ENCODE measurements around the gene AVPR1B. TPM values are rescaled to one million over a fixed set of nuclear protein-coding genes. Genes with fewer than 3 reads are reported as not detected.
A peak's percentile ranks its signal among the peaks of the same experiment; 100 is the strongest.

The AVPR1B gene, protein sequence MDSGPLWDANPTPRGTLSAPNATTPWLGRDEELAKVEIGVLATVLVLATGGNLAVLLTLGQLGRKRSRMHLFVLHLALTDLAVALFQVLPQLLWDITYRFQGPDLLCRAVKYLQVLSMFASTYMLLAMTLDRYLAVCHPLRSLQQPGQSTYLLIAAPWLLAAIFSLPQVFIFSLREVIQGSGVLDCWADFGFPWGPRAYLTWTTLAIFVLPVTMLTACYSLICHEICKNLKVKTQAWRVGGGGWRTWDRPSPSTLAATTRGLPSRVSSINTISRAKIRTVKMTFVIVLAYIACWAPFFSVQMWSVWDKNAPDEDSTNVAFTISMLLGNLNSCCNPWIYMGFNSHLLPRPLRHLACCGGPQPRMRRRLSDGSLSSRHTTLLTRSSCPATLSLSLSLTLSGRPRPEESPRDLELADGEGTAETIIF
- not detected for total RNA-seq
- polyA plus RNA-seq = not detected
- long read RNA-seq, donor 1 = 0 reads
- long read RNA-seq, donor 2 = 0 reads
- long read RNA-seq, donor 3 = 0 reads

GRCh38 chr1:206117151-206117948 is at the start of gene AVPR1B:
AVPR1B (minus strand) TSS chr1:206117388; CDS start chr1:206116890, 498 bp downstream.
- WGBS, 3 donors = 1 to 2% (median 1%) methylated on average over 37 to 55 of the region's 55 CpGs
- Histone ChIP-seq H3K36me3 (no peaks in the 10 kb centered on the region), H3K27ac (no peak within 1 kb of the TSS), H3K4me1 (ENCODE audit: insufficient read depth) (peaks cover 8% of the 10 kb centered on the region), H3K27me3 (no peaks in the 10 kb centered on the region), H3K9me3 (no peaks in the 10 kb centered on the region), H3K4me3 (peak within 1 kb of the TSS; percentile 32)
- peak in 3 of 5 donors; percentile 23 to 59 (median 45) for DNase-seq
- no peak for TF ChIP-seq EP300 (IDR thresholded peaks at IDR 0.05)
- TF ChIP-seq POLR2A (IDR thresholded peaks at IDR 0.05) = no peak
- TF ChIP-seq, protein P1, sequence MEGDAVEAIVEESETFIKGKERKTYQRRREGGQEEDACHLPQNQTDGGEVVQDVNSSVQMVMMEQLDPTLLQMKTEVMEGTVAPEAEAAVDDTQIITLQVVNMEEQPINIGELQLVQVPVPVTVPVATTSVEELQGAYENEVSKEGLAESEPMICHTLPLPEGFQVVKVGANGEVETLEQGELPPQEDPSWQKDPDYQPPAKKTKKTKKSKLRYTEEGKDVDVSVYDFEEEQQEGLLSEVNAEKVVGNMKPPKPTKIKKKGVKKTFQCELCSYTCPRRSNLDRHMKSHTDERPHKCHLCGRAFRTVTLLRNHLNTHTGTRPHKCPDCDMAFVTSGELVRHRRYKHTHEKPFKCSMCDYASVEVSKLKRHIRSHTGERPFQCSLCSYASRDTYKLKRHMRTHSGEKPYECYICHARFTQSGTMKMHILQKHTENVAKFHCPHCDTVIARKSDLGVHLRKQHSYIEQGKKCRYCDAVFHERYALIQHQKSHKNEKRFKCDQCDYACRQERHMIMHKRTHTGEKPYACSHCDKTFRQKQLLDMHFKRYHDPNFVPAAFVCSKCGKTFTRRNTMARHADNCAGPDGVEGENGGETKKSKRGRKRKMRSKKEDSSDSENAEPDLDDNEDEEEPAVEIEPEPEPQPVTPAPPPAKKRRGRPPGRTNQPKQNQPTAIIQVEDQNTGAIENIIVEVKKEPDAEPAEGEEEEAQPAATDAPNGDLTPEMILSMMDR (IDR thresholded peaks at IDR 0.05) = no peak
- intact Hi-C loops (cut with DNase I) = no loop called here

DNA sequence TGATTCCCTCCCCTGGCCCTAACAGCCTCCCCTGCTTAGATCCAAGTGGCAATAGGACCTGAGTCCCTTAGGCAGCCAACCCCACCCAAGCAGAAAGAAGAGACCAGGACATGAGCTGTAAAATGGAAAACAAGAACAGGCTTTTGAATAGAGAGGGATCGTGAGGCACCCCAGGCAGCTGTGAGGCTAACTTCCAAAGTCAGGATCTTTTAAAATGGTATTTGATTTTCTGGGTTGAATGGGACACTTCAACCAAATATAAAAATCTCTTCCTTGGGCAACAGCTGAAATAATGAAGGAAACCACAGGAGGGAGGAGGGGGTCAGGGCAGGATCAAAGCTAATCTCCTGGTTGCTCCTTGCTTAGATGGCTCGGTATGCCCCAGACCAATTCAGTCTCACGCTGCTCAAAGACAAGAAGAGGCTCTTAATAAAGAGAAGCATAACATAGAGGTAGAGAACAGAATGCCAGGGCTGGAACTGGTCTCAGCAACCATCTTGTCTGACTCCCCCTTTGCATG is 28.6 kb upstream of the AVPR1B start:
- H3K27ac ChIP-seq = no peak overlapping the region
- TF ChIP-seq EP300 (IDR thresholded peaks at IDR 0.05) (no peak), POLR2A (IDR thresholded peaks at IDR 0.05) (no peak)
- TF ChIP-seq, protein P1 (IDR thresholded peaks at IDR 0.05) = no peak
- H3K4me1 ChIP-seq (ENCODE audit: insufficient read depth) = no peaks in the 10 kb centered on the region
- H3K4me3 ChIP-seq = no peak overlapping the region
- intact Hi-C loops (cut with DNase I) = no loop called here
- H3K9me3 ChIP-seq = no peaks in the 10 kb centered on the region
- no peaks in the 10 kb centered on the region for H3K36me3 ChIP-seq
- DNase-seq = no peak
- H3K27me3 ChIP-seq = no peaks in the 10 kb centered on the region
- 47 to 52% (median 52%) methylated on average over 3 of the region's 3 CpGs for WGBS, 3 donors

DNA sequence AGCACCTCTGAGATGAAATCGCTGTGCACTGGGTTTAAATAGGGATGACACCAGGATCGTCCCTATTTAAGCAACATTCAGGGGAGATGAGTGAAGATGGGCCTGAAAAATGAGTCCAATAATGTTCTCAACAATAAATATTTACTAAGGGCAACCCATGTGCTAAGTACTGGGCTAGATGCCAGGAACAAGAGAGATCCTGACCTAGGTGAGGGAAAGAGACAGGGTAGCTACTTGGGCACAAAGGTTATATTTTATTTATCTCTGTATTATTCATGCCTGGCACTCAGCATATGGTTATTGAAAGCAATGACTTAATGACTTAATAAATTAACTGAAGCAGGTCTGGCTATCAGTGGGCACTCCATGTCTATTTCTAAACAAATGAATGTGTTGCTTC is 27.4 kb upstream of the AVPR1B start:
- intact Hi-C loops (cut with DNase I) = no loop called here
- Histone ChIP-seq H3K4me3 (no peak overlapping the region), H3K9me3 (no peaks in the 10 kb centered on the region), H3K27ac (no peak overlapping the region), H3K4me1 (ENCODE audit: insufficient read depth) (no peaks in the 10 kb centered on the region), H3K36me3 (no peaks in the 10 kb centered on the region), H3K27me3 (no peaks in the 10 kb centered on the region)
- no peak for DNase-seq
- WGBS, 3 donors = 64 to 70% (median 66%) methylated on average over 2 of the region's 2 CpGs
- no peak for TF ChIP-seq POLR2A (IDR thresholded peaks at IDR 0.05)
- TF ChIP-seq EP300 (IDR thresholded peaks at IDR 0.05) = no peak
- TF ChIP-seq, protein P1 (IDR thresholded peaks at IDR 0.05) = no peak

DNA sequence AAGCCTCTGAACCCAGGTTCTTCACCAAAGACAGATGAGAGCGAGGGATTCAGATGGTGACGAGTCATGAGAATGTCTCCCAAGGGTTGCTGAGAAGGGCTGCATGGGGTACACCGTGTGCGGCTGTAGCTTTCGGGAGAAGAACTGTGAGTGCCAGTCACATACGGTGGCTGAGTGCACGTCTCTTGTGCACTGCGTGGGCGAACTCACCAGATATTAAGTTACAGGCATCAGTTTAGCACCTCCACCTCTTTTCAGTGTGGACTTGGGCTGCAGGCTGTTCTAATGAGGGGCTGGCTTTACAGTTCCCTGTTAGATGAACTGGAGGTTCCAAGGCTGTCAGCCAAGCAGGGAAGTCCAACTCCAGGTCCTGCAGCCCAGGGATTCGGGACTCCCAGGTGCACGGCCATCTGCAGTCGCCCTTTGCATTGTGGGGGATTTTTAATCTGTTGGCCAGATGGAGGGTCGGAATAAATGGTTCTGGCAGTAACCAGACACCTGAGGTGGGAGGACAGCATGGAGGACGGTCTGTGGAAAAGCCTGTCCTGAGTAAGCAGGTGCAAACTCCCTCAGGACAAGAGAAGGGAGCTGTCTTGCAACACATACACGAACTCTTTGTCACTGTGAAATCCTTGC is 26.5 kb upstream of the AVPR1B start:
- Histone ChIP-seq H3K4me3 (no peak overlapping the region), H3K4me1 (ENCODE audit: insufficient read depth) (no peaks in the 10 kb centered on the region), H3K9me3 (no peaks in the 10 kb centered on the region), H3K27ac (no peak overlapping the region), H3K27me3 (no peaks in the 10 kb centered on the region), H3K36me3 (no peaks in the 10 kb centered on the region)
- TF ChIP-seq EP300 (IDR thresholded peaks at IDR 0.05) (no peak), POLR2A (IDR thresholded peaks at IDR 0.05) (no peak)
- TF ChIP-seq, protein P1 (IDR thresholded peaks at IDR 0.05) = no peak
- 76 to 80% (median 77%) methylated on average over 15 of the region's 15 CpGs for WGBS, 3 donors
- intact Hi-C loops (cut with DNase I) = no loop called here
- no peak for DNase-seq

Data from ovary (tissue), 10 donors.